HepG2 (cell line): ENCODE results near the gene ANKRD44. TPM values are rescaled to one million over a fixed set of nuclear protein-coding genes. Genes with fewer than 3 reads are reported as not detected.

Source experiments
- ATAC-seq: fragments of 200-7000 bp; cut with Tn5 transposase; 3 replicates; pipeline ENCODE4 v1.9.1; 2020; ENCODE audit warnings: mild to moderate bottlenecking, moderate library complexity
- BruUV-seq: library from RNA; stranded (reverse); fragments of 400-500 nt; replicated peaks from 2 replicates; lab custom pipeline; 2021; lab: Mats Ljungman, UMichigan
- CTCF ChIA-PET: fragments of 300-600 bp; formaldehyde crosslinking; extraction: SDS; loops from one replicate; lab custom pipeline; 2021; ENCODE audit warnings: low total read pairs, inconsistent platforms, low intra/inter-chr PET ratio; lab: Yijun Ruan, JAX
- POLR2A ChIA-PET: fragments of 350-600 bp; sonication (Branson Sonifier 250); formaldehyde crosslinking; loops from one replicate; lab custom pipeline; 2020; ENCODE audit warnings: antibody characterized with exemption, inconsistent platforms; lab: Yijun Ruan, JAX
- DNase-seq: peaks from one replicate; pipeline ENCODE4 v3.0.0-alpha.2; 2015; ENCODE audit warnings: low spot score
- FAIRE-seq: peaks from 3 replicates; lab custom pipeline; 2011; peaks lifted over from hg19 to GRCh38; lab: Jason Lieb, UNC
- H2AFZ ChIP-seq: one replicate; pipeline ENCODE4 v1.6.1; 2011; ENCODE audit warnings: low read length, inconsistent platforms
- H3K27ac ChIP-seq: fragments of 300-600 bp; 3 replicates; pipeline ENCODE4 v1.8.0; 2011; ENCODE audit warnings: mixed run types, mild to moderate bottlenecking, mixed read lengths, low read length, inconsistent platforms; ENCODE audit not compliant: insufficient read depth; ENCODE audit errors: extremely low read length
- H3K27me3 ChIP-seq, 2 experiments: fragments of 200-600 bp in 1 of 2; 2 replicates in 1 of 2; 3 replicates in 1 of 2; pipeline versions ENCODE4 v1.6.0 to v1.8.0; 2011; ENCODE audit warnings: low read length in 2 of 2, mild to moderate bottlenecking in 2 of 2, moderate library complexity in 2 of 2, inconsistent platforms in 1 of 2; ENCODE audit not compliant: insufficient read depth in 2 of 2, control insufficient read depth in 1 of 2
- H3K36me3 ChIP-seq, 2 experiments: fragments of 200-600 bp in 1 of 2; replicated peaks in 1 of 2; 2 replicates in 1 of 2; 3 replicates in 1 of 2; pipeline versions ENCODE4 v1.5.1 to v1.8.0; 2011; ENCODE audit warnings: low read length in 2 of 2, inconsistent platforms in 1 of 2; ENCODE audit not compliant: insufficient read depth in 2 of 2, control insufficient read depth in 1 of 2
- H3K4me1 ChIP-seq: 2 replicates; pipeline ENCODE4 v1.5.1; 2012; ENCODE audit warnings: low read length, inconsistent platforms; ENCODE audit not compliant: insufficient read depth
- H3K4me2 ChIP-seq: 2 replicates; pipeline ENCODE4 v1.6.0; 2011; ENCODE audit warnings: low read depth, low read length, inconsistent platforms
- H3K4me3 ChIP-seq, 3 experiments: fragments of 200-600 bp in 1 of 3; sonication (generic), shearing (Covaris generic) in 1 of 3; replicated peaks in 1 of 3; 2 replicates each; pipeline ENCODE4 v1.5.1; 2011 to 2016; ENCODE audit warnings: low read length in 3 of 3, inconsistent platforms in 2 of 3, low read depth in 2 of 3, mild to moderate bottlenecking in 2 of 3, control low read depth in 1 of 3, mixed read lengths in 1 of 3; ENCODE audit not compliant: insufficient read depth in 1 of 3
- H3K79me2 ChIP-seq: one replicate; pipeline ENCODE4 v1.6.1; 2011; ENCODE audit warnings: low read length, inconsistent platforms; ENCODE audit not compliant: insufficient read depth
- H3K9ac ChIP-seq: 2 replicates; pipeline ENCODE4 v1.6.0; 2011; ENCODE audit warnings: mild to moderate bottlenecking, low read depth, low read length, inconsistent platforms; ENCODE audit not compliant: insufficient read depth
- H3K9me3 ChIP-seq: 2 replicates; pipeline ENCODE4 v1.5.1; 2012; ENCODE audit warnings: mild to moderate bottlenecking, low read length
- H4K20me1 ChIP-seq: 2 replicates; pipeline ENCODE4 v1.6.0; 2011; ENCODE audit warnings: inconsistent platforms, mild to moderate bottlenecking, low read length, moderate library complexity; ENCODE audit not compliant: insufficient read depth
- ATRX ChIP-seq: sonication (generic); formaldehyde crosslinking; IDR thresholded peaks from 2 replicates; pipeline ENCODE4 v1.4.0; 2020; ENCODE audit warnings: missing genetic modification reagents, borderline replicate concordance
- CENPT ChIP-seq: sonication (generic); formaldehyde crosslinking; IDR thresholded peaks from 2 replicates; pipeline ENCODE4 v1.8.0; 2022; ENCODE audit warnings: low read depth, mild to moderate bottlenecking, moderate library complexity, missing genetic modification reagents
- ETV6 ChIP-seq: sonication (generic); formaldehyde crosslinking; conservative IDR thresholded peaks from 2 replicates; pipeline ENCODE4 v1.4.0; 2020; ENCODE audit warnings: missing genetic modification reagents
- ISX ChIP-seq: sonication (generic); formaldehyde crosslinking; conservative IDR thresholded peaks from 2 replicates; pipeline ENCODE4 v1.5.0; 2020; ENCODE audit warnings: missing genetic modification reagents
- KLF9 ChIP-seq: IDR thresholded peaks from 2 replicates; pipeline ENCODE4 v1.6.1; 2016; ENCODE audit warnings: low read depth
- MAFK ChIP-seq, 2 experiments: IDR thresholded peaks in 1 of 2; conservative IDR thresholded peaks in 1 of 2; 2 replicates each; pipeline ENCODE4 v1.6.1; 2011; ENCODE audit warnings: improper control_type of control experiment in 2 of 2, low read length in 2 of 2
- MNT ChIP-seq: fragments of 450-650 bp; IDR thresholded peaks from 2 replicates; pipeline ENCODE4 v1.6.1; 2016
- MTA1 ChIP-seq: sonication (generic); formaldehyde crosslinking; IDR thresholded peaks from 2 replicates; pipeline ENCODE4 v1.4.0; 2020; ENCODE audit warnings: missing genetic modification reagents, mild to moderate bottlenecking, borderline replicate concordance
- PPARG ChIP-seq: conservative IDR thresholded peaks from 2 replicates; pipeline ENCODE4 v1.6.1; 2016; ENCODE audit warnings: missing biosample characterization, missing genetic modification reagents
- SPEN ChIP-seq: sonication (generic); formaldehyde crosslinking; IDR thresholded peaks from 2 replicates; pipeline ENCODE4 v1.5.1; 2020; ENCODE audit warnings: low read depth, mild to moderate bottlenecking, missing genetic modification reagents
- SRY ChIP-seq: sonication (generic); formaldehyde crosslinking; IDR thresholded peaks from 2 replicates; pipeline ENCODE4 v1.8.0; 2022; ENCODE audit warnings: mild to moderate bottlenecking, missing genetic modification reagents
- ZBTB33 ChIP-seq: sonication (generic); formaldehyde crosslinking; IDR thresholded peaks from 2 replicates; pipeline ENCODE4 v1.4.0; 2020; ENCODE audit warnings: missing genetic modification reagents
- ZBTB7B ChIP-seq: sonication (generic); formaldehyde crosslinking; IDR thresholded peaks from 2 replicates; pipeline ENCODE4 v1.4.0; 2020; ENCODE audit warnings: missing genetic modification reagents
- ZNF207 ChIP-seq: fragments of 450-650 bp; IDR thresholded peaks from 2 replicates; pipeline ENCODE4 v1.6.1; 2016; ENCODE audit warnings: antibody characterized with exemption, borderline replicate concordance
- ZNF572 ChIP-seq: sonication (generic); formaldehyde crosslinking; IDR thresholded peaks from 2 replicates; pipeline ENCODE4 v1.5.1; 2020; ENCODE audit warnings: mild to moderate bottlenecking, missing genetic modification reagents
- WGBS: methylation state at CpG from one replicate; pipeline ENCODE4 v1.1.6; 2017; ENCODE audit warnings: low lambda C conversion rate; 5-methylcytosine and 5-hydroxymethylcytosine counted together
- in situ Hi-C: cut with HindIII; loops from 2 replicates; pipeline ENCODE4 v1.10.0; 2017; ENCODE audit warnings: low pct_unique_long_range_greater_than_20kb; ENCODE audit not compliant: extremely low pct_ligation_motif_present
- intact Hi-C: fragments of 100-400 bp; cut with micrococcal nuclease; formaldehyde crosslinking; loops from one replicate; pipeline ENCODE4 v1.10.0; 2022; ENCODE audit not compliant: unreplicated experiment
- polyA plus RNA-seq, 8 experiments: library from polyadenylated mRNA; depleted of rRNA in 3 of 8; stranded (reverse) in 7 of 8; unstranded in 1 of 8; fragments of >200 nt; fragmentation: Illumina TruSeq in 4 of 8; extraction: Trizol in 4 of 8; gene quantifications; 2 replicates each; pipeline versions ENCODE4 v1.2.1 to v1.2.3, GENCODE V29; 2011 to 2016; ENCODE audit warnings: low read depth in 4 of 8, missing spikeins in 1 of 8, mixed read lengths in 1 of 8; ENCODE audit not compliant: insufficient read depth in 1 of 8
- total RNA-seq, 5 experiments: library from RNA; depleted of rRNA; stranded (reverse); fragments of >200 nt; fragmentation: Illumina TruSeq; extraction: Trizol; gene quantifications; 2 replicates each; pipeline ENCODE4 v1.2.3, GENCODE V29; 2016; ENCODE audit warnings: low read depth in 1 of 5

Gene ANKRD44
- total and polyA plus RNA-seq, 2 of the 13 experiments (the other 11 are each of a cell fraction or from before 2014, with no cell fraction given), result 0.04 to 0.11 TPM

GRCh38 chr2:197145471-197146056 lies 165.0 kb downstream of the ANKRD44 start:
- in situ Hi-C loops, result no loop called here
- no peak overlapping the region for H3K27ac ChIP-seq
- DNase-seq, result no peak
- ChIA-PET POLR2A (no interaction called here), CTCF (no interaction called here)
- FAIRE-seq, result no peak
- no peaks in the 10 kb centered on the region for H3K36me3 ChIP-seq
- H3K4me3 ChIP-seq, result no peak overlapping the region
- no TSS peak for BruUV-seq
- no peaks in the 10 kb centered on the region for H3K79me2 ChIP-seq
- H4K20me1 ChIP-seq, result no peaks in the 10 kb centered on the region
- H3K27me3 ChIP-seq, result no peaks in the 10 kb centered on the region
- H3K4me2 ChIP-seq, result no peak overlapping the region
- WGBS, result 10% methylated on average over 4 of the region's 4 CpGs
- H3K4me1 ChIP-seq, result no peaks in the 10 kb centered on the region
- TF ChIP-seq ETV6 (no peak), PPARG (CRISPR knock-in tag) (no peak), SPEN (no peak), MAFK (conservative IDR thresholded peaks at IDR 0.05 in 1 of 2, IDR thresholded peaks at IDR 0.05 in 1 of 2; ENCODE audit: low read length in 2 of 2) (no peak), SRY (CRISPR knock-in tag) (no peak), ZBTB33 (CRISPR knock-in tag) (no peak), CENPT (CRISPR knock-in tag) (no peak), ZNF207 (no peak), ATRX (no peak), ISX (no peak), MTA1 (CRISPR knock-in tag) (no peak), KLF9 (CRISPR knock-in tag) (no peak), MNT (no peak), ZNF572 (CRISPR knock-in tag) (no peak), ZBTB7B (CRISPR knock-in tag) (no peak)
- no peak overlapping the region for H3K9ac ChIP-seq
- H2AFZ ChIP-seq, result no peak overlapping the region
- H3K9me3 ChIP-seq, result no peaks in the 10 kb centered on the region
- intact Hi-C loops, result no loop called here
- ATAC-seq, result no peak
